GM19238 (cell line): ENCODE results near the gene PCDHB6.
"Not testable (repeated sequence)": the region's sequence is repeated elsewhere in the genome, so short reads cannot be mapped to it uniquely, and the experiment has no call there.

ENCODE experiments used
- DNase-seq: peaks from one replicate; pipeline ENCODE4 v3.0.0; 2011; ENCODE audit warnings: low spot score; ENCODE audit not compliant: insufficient read length

Gene PCDHB6

GRCh38 chr5:141157901-141158300 is 8.0 kb downstream of the PCDHB6 start:
- not testable (repeated sequence) for DNase-seq

GRCh38 chr5:141172381-141173204 is 22.7 kb downstream of the PCDHB6 start, which contains the start of gene PCDHB7:
Gene PCDHB7 (plus strand): TSS chr5:141172644. CDS start chr5:141172836, 192 bp downstream.
- DNase-seq = no peak

GRCh38 chr5:141174291-141175104 is 24.6 kb downstream of the PCDHB6 start:
- DNase-seq = not testable (repeated sequence)

- no peak for DNase-seq
Observed at GRCh38 chr5:141175933-141176332, 26.1 kb downstream of the PCDHB6 start.

GRCh38 chr5:141177577-141178191 is 27.8 kb downstream of the PCDHB6 start, which contains the start of gene PCDHB8:
Gene PCDHB8 (plus strand): TSS chr5:141177790. CDS start chr5:141178035, 245 bp downstream.
- DNase-seq = not testable (repeated sequence)

- DNase-seq = not testable (repeated sequence)
Observed at GRCh38 chr5:141179371-141179770, 29.5 kb downstream of the PCDHB6 start.

GRCh38 chr5:141179876-141180275 is 30.0 kb downstream of the PCDHB6 start:
- DNase-seq = not testable (repeated sequence)

- DNase-seq = no peak
Observed at GRCh38 chr5:141180313-141180712, 30.5 kb downstream of the PCDHB6 start.

- no peak for DNase-seq
Observed at GRCh38 chr5:141182248-141182647, 32.4 kb downstream of the PCDHB6 start, which contains the start of gene PCDHB16. Gene PCDHB16 (plus strand): TSS chr5:141182387. CDS start chr5:141182560, 173 bp downstream.

- DNase-seq = not testable (repeated sequence)
Observed at GRCh38 chr5:141184117-141184855, 34.4 kb downstream of the PCDHB6 start.

- no peak for DNase-seq
Observed at GRCh38 chr5:141186897-141187512, 37.1 kb downstream of the PCDHB6 start, which contains the start of gene PCDHB9. Gene PCDHB9 (plus strand): TSS chr5:141187161. CDS start chr5:141187319, 158 bp downstream.

- not testable (repeated sequence) for DNase-seq
Observed at GRCh38 chr5:141188682-141189081, 38.8 kb downstream of the PCDHB6 start.

- not testable (repeated sequence) for DNase-seq
Observed at GRCh38 chr5:141189131-141189530, 39.3 kb downstream of the PCDHB6 start.

- no peak for DNase-seq
Observed at GRCh38 chr5:141192110-141192725, 42.4 kb downstream of the PCDHB6 start, which contains the start of gene PCDHB10. Gene PCDHB10 (plus strand): TSS chr5:141192353. CDS start chr5:141192553, 200 bp downstream.

GRCh38 chr5:141194332-141194731 is 44.5 kb downstream of the PCDHB6 start:
- not testable (repeated sequence) for DNase-seq

- DNase-seq = no peak
Observed at GRCh38 chr5:141196363-141196762, 46.5 kb downstream of the PCDHB6 start.

GRCh38 chr5:141199359-141200235 is 49.7 kb downstream of the PCDHB6 start, which contains the start of gene PCDHB11:
Gene PCDHB11 (plus strand): TSS chr5:141199627. CDS start chr5:141199775, 148 bp downstream.
- DNase-seq = no peak

GRCh38 chr5:141201126-141201525 is 51.3 kb downstream of the PCDHB6 start:
- not testable (repeated sequence) for DNase-seq
